ENCODE measurements around the gene SYT13.

- TF ChIP-seq CTCF (conservative IDR thresholded peaks at IDR 0.05) (no peak), EZH2 (IDR thresholded peaks at IDR 0.05; ENCODE audit: low read depth) (no peak)
Measured at GRCh38 chr11:45316258-45316657, 30.1 kb upstream of the SYT13 start.

Measured in PC-9 (cell line).